PFSK-1 (cell line): ENCODE results near the gene CTNND2.

Source experiments
- FOXP2 ChIP-seq: optimal IDR thresholded peaks from 2 replicates; pipeline ENCODE3; 2011; ENCODE audit warnings: borderline replicate concordance, control low read depth, inconsistent platforms; ENCODE audit not compliant: insufficient read depth; ENCODE audit errors: extremely low read length, extremely low read depth
- POLR2AphosphoS5 ChIP-seq: IDR thresholded peaks from 2 replicates; pipeline ENCODE4 v1.6.1; 2012; ENCODE audit warnings: low read depth, mild to moderate bottlenecking, control low read depth, low read length, moderate library complexity
- SIN3A ChIP-seq: IDR thresholded peaks from 2 replicates; pipeline ENCODE4 v1.6.1; 2012; ENCODE audit warnings: mild to moderate bottlenecking, low read length, moderate library complexity, borderline replicate concordance; ENCODE audit not compliant: insufficient read depth
- TAF1 ChIP-seq: IDR thresholded peaks from 2 replicates; pipeline ENCODE4 v1.6.1; 2012; ENCODE audit warnings: low read length, control low read depth, borderline replicate concordance; ENCODE audit not compliant: insufficient read depth
- TF ChIP-seq, protein P1 (sequence below), 2 experiments: IDR thresholded peaks; 2 replicates each; pipeline versions ENCODE4 v1.6.1 to v1.8.0; 2011 to 2012; ENCODE audit warnings: low read depth in 2 of 2, low read length in 2 of 2, control low read depth in 1 of 2, inconsistent platforms in 1 of 2, mild to moderate bottlenecking in 1 of 2, moderate library complexity in 1 of 2; ENCODE audit not compliant: insufficient read depth in 1 of 2

The CTNND2 gene

DNA sequence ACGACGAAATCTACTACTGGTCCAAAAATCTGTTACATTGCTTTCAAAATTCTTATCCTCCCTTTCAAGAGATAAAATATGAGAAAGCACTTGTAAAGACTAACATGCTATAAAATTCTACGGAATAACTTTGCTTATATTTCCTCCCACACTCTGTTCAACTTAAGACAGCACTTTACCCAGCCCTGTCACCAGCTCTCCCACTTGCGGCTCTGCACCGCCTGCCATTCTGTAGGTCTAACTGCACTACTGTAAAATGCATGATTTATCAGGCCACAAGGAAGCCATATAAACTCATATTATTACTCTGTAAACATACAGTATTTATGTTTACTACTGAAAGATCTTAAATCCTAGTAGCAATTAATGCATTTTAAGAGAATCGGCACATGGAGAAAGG, 11.4 kb downstream of the CTNND2 start:
- TF ChIP-seq, protein P1, sequence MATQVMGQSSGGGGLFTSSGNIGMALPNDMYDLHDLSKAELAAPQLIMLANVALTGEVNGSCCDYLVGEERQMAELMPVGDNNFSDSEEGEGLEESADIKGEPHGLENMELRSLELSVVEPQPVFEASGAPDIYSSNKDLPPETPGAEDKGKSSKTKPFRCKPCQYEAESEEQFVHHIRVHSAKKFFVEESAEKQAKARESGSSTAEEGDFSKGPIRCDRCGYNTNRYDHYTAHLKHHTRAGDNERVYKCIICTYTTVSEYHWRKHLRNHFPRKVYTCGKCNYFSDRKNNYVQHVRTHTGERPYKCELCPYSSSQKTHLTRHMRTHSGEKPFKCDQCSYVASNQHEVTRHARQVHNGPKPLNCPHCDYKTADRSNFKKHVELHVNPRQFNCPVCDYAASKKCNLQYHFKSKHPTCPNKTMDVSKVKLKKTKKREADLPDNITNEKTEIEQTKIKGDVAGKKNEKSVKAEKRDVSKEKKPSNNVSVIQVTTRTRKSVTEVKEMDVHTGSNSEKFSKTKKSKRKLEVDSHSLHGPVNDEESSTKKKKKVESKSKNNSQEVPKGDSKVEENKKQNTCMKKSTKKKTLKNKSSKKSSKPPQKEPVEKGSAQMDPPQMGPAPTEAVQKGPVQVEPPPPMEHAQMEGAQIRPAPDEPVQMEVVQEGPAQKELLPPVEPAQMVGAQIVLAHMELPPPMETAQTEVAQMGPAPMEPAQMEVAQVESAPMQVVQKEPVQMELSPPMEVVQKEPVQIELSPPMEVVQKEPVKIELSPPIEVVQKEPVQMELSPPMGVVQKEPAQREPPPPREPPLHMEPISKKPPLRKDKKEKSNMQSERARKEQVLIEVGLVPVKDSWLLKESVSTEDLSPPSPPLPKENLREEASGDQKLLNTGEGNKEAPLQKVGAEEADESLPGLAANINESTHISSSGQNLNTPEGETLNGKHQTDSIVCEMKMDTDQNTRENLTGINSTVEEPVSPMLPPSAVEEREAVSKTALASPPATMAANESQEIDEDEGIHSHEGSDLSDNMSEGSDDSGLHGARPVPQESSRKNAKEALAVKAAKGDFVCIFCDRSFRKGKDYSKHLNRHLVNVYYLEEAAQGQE (IDR thresholded peaks at IDR 0.05; ENCODE audit: insufficient read depth in 1 of 2, low read depth in 2 of 2, low read length in 2 of 2): no peak
- no peak for TF ChIP-seq POLR2AphosphoS5
- TF ChIP-seq SIN3A: no peak
- no peak for TF ChIP-seq TAF1
- TF ChIP-seq FOXP2: no peak

DNA sequence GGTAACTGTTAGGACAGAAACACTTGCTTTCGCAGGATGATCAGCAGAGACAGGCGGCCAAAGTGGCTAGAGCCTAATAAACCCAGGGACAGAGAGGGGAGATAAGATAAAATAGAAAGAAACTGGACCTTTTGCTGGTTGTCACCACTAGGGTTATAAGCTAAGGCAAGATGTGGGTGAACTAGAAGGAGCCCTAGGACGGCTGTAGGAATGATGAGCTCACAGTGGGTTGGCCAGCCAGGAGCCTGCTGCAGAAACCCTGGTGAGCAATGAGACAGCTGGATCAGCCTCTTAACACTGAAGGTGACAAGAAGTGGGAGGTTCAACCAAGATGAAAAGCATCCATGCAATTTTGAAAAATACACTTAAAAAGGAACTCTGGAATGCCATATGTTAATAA, 13.5 kb downstream of the CTNND2 start:
- no peak for TF ChIP-seq SIN3A

DNA sequence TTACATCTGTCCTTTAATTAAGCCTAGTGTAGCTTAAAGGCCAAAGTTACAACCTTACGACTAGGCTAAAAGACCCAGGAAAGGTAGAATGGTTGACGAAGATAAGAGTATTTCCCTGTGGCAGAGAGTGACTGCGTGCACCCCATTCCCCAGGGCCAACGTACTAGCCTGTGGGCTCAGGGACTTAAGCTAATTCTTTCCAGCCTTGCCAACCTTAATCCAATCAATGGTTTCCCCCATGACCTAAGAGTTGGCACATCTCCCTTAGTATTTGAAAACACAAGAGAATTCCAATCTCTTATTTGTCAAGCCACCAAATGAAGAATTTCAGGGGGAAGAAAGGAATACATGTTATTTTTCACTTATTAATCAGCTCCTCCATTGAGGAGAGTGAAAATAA, 16.0 kb downstream of the CTNND2 start:
- TF ChIP-seq FOXP2 (no peak), TAF1 (no peak), SIN3A (no peak), POLR2AphosphoS5 (no peak)
- TF ChIP-seq, protein P1 (IDR thresholded peaks at IDR 0.05; ENCODE audit: insufficient read depth in 1 of 2, low read depth in 2 of 2, low read length in 2 of 2): no peak

DNA sequence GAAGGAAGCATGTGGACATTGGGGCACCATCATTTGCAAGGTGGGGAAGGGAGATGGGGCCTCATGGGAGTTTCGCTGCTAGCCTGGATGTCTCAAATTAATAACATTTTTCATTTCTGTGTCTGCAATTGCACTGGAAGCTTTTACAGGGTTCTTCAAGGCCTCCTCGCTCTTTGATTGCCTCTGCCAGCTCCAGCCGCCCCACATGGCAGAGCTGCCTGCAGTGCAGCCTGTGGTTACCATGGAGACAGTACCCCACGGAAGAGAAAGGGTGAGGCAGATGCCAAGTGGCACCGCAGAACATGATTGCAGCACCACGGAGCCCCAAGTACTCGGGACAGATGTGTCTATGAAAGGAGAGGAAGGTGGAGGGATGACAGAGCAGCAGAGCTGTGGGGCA, 25.4 kb downstream of the CTNND2 start:
- TF ChIP-seq FOXP2 (no peak), SIN3A (no peak)
- TF ChIP-seq, protein P1 (IDR thresholded peaks at IDR 0.05; ENCODE audit: insufficient read depth in 1 of 2, low read depth in 2 of 2, low read length in 2 of 2): no peak

DNA sequence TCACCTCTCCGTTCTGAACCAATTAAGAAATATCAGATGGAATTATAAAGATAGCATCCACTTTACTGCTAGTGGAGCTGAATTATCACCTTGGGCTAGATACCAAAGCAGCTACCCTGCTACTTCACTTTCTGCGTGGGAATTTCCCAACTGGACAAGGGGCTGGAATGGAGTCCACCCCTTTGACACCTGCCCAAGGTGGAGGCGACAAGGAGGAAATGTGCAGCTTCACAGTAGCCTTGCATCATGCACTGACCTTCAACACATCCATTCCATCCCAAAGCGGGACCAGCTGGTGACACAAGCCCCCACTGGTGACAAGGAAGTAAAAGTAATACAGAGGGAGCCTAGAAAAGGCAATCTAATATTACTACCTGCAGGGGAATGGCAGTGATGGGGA, 30.7 kb downstream of the CTNND2 start:
- TF ChIP-seq TAF1 (no peak), POLR2AphosphoS5 (no peak), FOXP2 (no peak), SIN3A (no peak)
- TF ChIP-seq, protein P1 (IDR thresholded peaks at IDR 0.05; ENCODE audit: insufficient read depth in 1 of 2, low read depth in 2 of 2, low read length in 2 of 2): no peak
